GM10248 (cell line): ENCODE measurements around the gene PGR.

Experiments used
- CTCF ChIA-PET: fragments of 300-600 bp; sonication (Branson Sonifier 250); formaldehyde crosslinking; extraction: SDS; loops from one replicate; lab custom pipeline; 2021; ENCODE audit warnings: antibody characterized with exemption; lab: Yijun Ruan, JAX
- POLR2A ChIA-PET: fragments of 350-650 bp; sonication (Branson Sonifier 250); formaldehyde crosslinking; extraction: SDS; loops from one replicate; lab custom pipeline; 2020; ENCODE audit warnings: antibody characterized with exemption; lab: Yijun Ruan, JAX
- DNase-seq: peaks from one replicate; pipeline ENCODE4 v3.0.0; 2012; ENCODE audit errors: extremely low spot score
- TF ChIP-seq, protein P1 (sequence below): IDR thresholded peaks from 2 replicates; pipeline ENCODE4 v1.5.1; 2012; ENCODE audit warnings: mild to moderate bottlenecking, low read depth; ENCODE audit errors: extremely low read depth, missing control alignments, control extremely low read depth

PGR gene

DNA sequence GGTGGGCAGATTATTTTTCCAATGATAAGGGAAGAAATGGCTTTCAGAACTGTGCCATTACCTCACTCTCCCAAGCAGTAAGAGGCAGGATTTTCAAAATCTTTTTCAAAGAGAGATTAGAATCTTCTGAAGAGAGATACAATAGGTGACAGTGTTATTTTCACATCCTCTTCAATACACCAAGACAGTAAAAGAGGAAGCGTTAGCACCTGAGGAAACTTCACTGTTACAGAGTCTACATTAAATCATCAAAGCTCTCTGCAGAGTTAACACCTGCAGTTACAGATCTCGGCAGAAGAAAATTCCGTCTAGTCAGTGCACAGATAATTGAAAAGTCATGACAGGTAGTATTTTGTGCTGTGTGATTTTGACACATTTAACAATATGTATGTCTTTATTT lies 144.9 kb downstream of the PGR start:
- TF ChIP-seq, protein P1, sequence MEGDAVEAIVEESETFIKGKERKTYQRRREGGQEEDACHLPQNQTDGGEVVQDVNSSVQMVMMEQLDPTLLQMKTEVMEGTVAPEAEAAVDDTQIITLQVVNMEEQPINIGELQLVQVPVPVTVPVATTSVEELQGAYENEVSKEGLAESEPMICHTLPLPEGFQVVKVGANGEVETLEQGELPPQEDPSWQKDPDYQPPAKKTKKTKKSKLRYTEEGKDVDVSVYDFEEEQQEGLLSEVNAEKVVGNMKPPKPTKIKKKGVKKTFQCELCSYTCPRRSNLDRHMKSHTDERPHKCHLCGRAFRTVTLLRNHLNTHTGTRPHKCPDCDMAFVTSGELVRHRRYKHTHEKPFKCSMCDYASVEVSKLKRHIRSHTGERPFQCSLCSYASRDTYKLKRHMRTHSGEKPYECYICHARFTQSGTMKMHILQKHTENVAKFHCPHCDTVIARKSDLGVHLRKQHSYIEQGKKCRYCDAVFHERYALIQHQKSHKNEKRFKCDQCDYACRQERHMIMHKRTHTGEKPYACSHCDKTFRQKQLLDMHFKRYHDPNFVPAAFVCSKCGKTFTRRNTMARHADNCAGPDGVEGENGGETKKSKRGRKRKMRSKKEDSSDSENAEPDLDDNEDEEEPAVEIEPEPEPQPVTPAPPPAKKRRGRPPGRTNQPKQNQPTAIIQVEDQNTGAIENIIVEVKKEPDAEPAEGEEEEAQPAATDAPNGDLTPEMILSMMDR, result no peak
- ChIA-PET CTCF (interaction anchor here (1.4 kb wide), 1 partner anchor 16 kb away, joined by 4 read pairs; no protein-coding TSS in a partner anchor), POLR2A (no interaction called here)
- DNase-seq, result peak; percentile 32

DNA sequence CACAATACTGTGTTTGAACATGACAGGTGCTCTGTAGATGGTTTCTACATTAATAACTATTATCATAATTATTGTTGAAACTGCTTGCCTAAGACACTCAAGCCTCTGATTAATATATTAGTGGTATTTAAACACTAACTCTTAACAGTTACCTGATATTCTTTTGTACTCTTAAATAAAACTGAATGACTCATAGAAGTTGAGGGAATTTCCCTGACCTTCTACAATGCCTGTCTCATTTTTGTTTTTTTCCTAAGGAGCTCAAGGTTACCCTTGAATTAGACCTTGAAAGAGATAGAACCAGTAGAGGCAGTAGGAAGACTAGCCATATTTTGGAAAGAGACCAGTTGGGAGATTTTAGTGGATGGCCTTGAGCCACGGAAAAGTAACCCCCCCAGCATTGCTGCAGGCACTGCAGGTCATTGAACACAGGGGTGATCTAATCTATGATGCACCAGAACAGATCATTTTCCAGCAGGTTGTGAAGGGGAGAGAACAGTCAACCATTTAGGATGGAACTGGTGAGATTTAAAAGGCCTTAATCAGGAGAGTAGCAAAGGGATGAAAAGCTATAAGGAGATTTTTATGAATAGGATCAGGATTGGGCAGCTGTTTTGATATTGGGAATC lies 148.3 kb downstream of the PGR start:
- ChIA-PET CTCF (interaction anchor here (0.7 to 1.9 kb wide), 3 partner anchors 9 to 20 kb away, joined by 3 to 6 read pairs (median 3); no protein-coding TSS in a partner anchor), POLR2A (no interaction called here)
- no peak for DNase-seq
- TF ChIP-seq, protein P1, result no peak

- no peak for DNase-seq
- ChIA-PET CTCF (interaction anchor here (1.4 kb wide), 1 partner anchor 19 kb away, joined by 3 read pairs; no protein-coding TSS in a partner anchor), POLR2A (no interaction called here)
- TF ChIP-seq, protein P1, result no peak
Measured at GRCh38 chr11:100980156-100980555, 149.5 kb downstream of the PGR start.
